ENCODE results near the gene SLC45A1. TPM values are rescaled to one million over a fixed set of nuclear protein-coding genes. Genes with fewer than 3 reads are reported as not detected.
A peak's percentile ranks its signal among the peaks of the same experiment; 100 is the strongest.

Gene SLC45A1
- total and polyA plus RNA-seq, 9 of the 15 experiments (the other 6 are each of a cell fraction or from before 2014, with no cell fraction given) = not detected

- no peak overlapping the region for H3K4me3 ChIP-seq
- H4K20me1 ChIP-seq (replicated peaks; ENCODE audit: control insufficient read depth, insufficient read depth, low read length) = peaks cover 5% of the 10 kb centered on the region; the same call in 1 of the 2 replicates
- no peaks in the 10 kb centered on the region for H3K79me2 ChIP-seq (ENCODE audit: control insufficient read depth, insufficient read depth, low read length)
- peak; percentile 48; the same call in 2 of the 3 replicates for ATAC-seq
- in situ Hi-C loops (cut with MboI) = loop anchor here (25.0 kb wide), 1 partner anchor 661 kb away; no protein-coding TSS in a partner anchor
- H3K4me2 ChIP-seq (ENCODE audit: insufficient read depth, low read length) = no peak overlapping the region
- no TSS peak for BruUV-seq (replicated peaks)
- intact Hi-C loops (cut with micrococcal nuclease) = no loop called here
- peaks cover 0 to 7% of the 10 kb centered on the region in 2 experiments; a peak in 1 of 5 replicates for H3K4me1 ChIP-seq (replicated peaks in 1 of 2; ENCODE audit: control insufficient read depth in 2 of 2, insufficient read depth in 2 of 2, low read length in 2 of 2)
- H3K9me3 ChIP-seq (replicated peaks; ENCODE audit: control insufficient read depth, insufficient read depth, low read depth, low read length) = no peaks in the 10 kb centered on the region
- peaks cover 45 to 76% of the 10 kb centered on the region in 2 experiments for H3K27me3 ChIP-seq (ENCODE audit: control insufficient read depth in 2 of 2, insufficient read depth in 2 of 2, low read length in 2 of 2)
- H3K27ac ChIP-seq (ENCODE audit: extremely low read depth, low read depth, low read length) = no peak overlapping the region
- H2AFZ ChIP-seq (ENCODE audit: low read depth, low read length) = no peak overlapping the region
- no peak overlapping the region for H3K9ac ChIP-seq (ENCODE audit: insufficient read depth in 1 of 2, low read depth in 2 of 2, low read length in 2 of 2)
- no peak for FAIRE-seq
- 9% methylated on average over 11 of the region's 11 CpGs for WGBS (ENCODE audit: insufficient coverage, low coverage, missing lambda C conversion rate)
- H3K9me1 ChIP-seq (ENCODE audit: control insufficient read depth, insufficient read depth, low read length) = no peaks in the 10 kb centered on the region
- ChIA-PET POLR2A (interaction anchor here (0.7 to 0.9 kb wide), 5 partner anchors 10 to 1154 kb away, joined by 3 to 7 read pairs (median 3); no protein-coding TSS in a partner anchor), CTCF (ENCODE audit: low intra/inter-chr PET ratio) (no interaction called here)
- no peak for DNase-seq (ENCODE audit: extremely low read depth in 1 of 4, low spot score in 3 of 4)
- H3K36me3 ChIP-seq (ENCODE audit: control insufficient read depth, insufficient read depth, low read length) = no peaks in the 10 kb centered on the region
- TF ChIP-seq MGA (IDR thresholded peaks at IDR 0.05) (no peak), ZKSCAN8 (CRISPR knock-in tag; IDR thresholded peaks at IDR 0.05) (no peak), RFX7 (CRISPR knock-in tag; IDR thresholded peaks at IDR 0.05) (no peak), E4F1 (CRISPR knock-in tag; IDR thresholded peaks at IDR 0.05; ENCODE audit: borderline replicate concordance) (no peak)
These were observed 5.8 kb downstream of the SLC45A1 start for GRCh38 chr1:8323706-8324105.

Measured in K562 (cell line).